Measurements from ENCODE around the gene NDFIP1. TPM values are rescaled to one million over a fixed set of nuclear protein-coding genes. Genes with fewer than 3 reads are reported as not detected.

Gene NDFIP1
- polyA plus RNA-seq, 1 donor (not counting 4 experiments of a cell fraction or from before 2014, with no cell fraction given), result 38.2 TPM

- Histone ChIP-seq H3K9me3 (ENCODE audit: control insufficient read depth, low read depth, low read length) (no peaks in the 10 kb centered on the region), H4K20me1 (ENCODE audit: control insufficient read depth, extremely low read depth, insufficient read depth, low read length) (no peaks in the 10 kb centered on the region), H3K79me2 (ENCODE audit: control insufficient read depth, insufficient read depth, low read length) (no peaks in the 10 kb centered on the region), H3K9ac (ENCODE audit: control insufficient read depth, extremely low read depth, insufficient read depth, low read length) (no peak overlapping the region), H3K36me3 (ENCODE audit: control insufficient read depth in 2 of 2, extremely low read depth in 1 of 2, insufficient read depth in 2 of 2, low read length in 2 of 2) (peaks cover 15% of the 10 kb centered on the region in 2 experiments), H3K27me3 (ENCODE audit: control insufficient read depth, extremely low read depth, insufficient read depth, low read length) (no peaks in the 10 kb centered on the region), H3K9me1 (ENCODE audit: control insufficient read depth, extremely low read depth, insufficient read depth, low read length) (no peaks in the 10 kb centered on the region), H3K4me1 (ENCODE audit: control insufficient read depth, extremely low read depth, insufficient read depth, low read length) (no peaks in the 10 kb centered on the region), H3K4me2 (ENCODE audit: control insufficient read depth, extremely low read depth, insufficient read depth, low read depth, low read length) (no peak overlapping the region), H3K27ac (ENCODE audit: control insufficient read depth, insufficient read depth, low read length) (no peak overlapping the region), H2AFZ (ENCODE audit: control insufficient read depth, low read length) (no peak overlapping the region), H3K4me3 (ENCODE audit: control insufficient read depth in 2 of 3, extremely low read depth in 1 of 3, insufficient read depth in 2 of 3, low read depth in 1 of 3, low read length in 3 of 3) (no peak overlapping the region)
- peak; percentile 77 for FAIRE-seq
- dilution Hi-C loops (cut with MboI; ENCODE audit: extremely low pct_ligation_motif_present, low sequenced_read_pairs), result no loop called here
- DNase-seq (ENCODE audit: low read depth, low spot score), result peak; percentile 23
- TF ChIP-seq EZH2 (IDR thresholded peaks at IDR 0.05; ENCODE audit: low read length), result no peak
- peak; percentile 58 to 77 (median 77) for TF ChIP-seq CTCF (optimal IDR thresholded peaks at IDR 0.05 in 1 of 3, IDR thresholded peaks at IDR 0.05 in 1 of 3, conservative IDR thresholded peaks at IDR 0.05 in 1 of 3; ENCODE audit: extremely low read depth in 1 of 3, insufficient read depth in 2 of 3, low read length in 3 of 3)
These were observed 36.7 kb downstream of the NDFIP1 start for GRCh38 chr5:142145106-142145900.

- dilution Hi-C loops (cut with MboI; ENCODE audit: extremely low pct_ligation_motif_present, low sequenced_read_pairs), result no loop called here
- H3K9ac ChIP-seq (ENCODE audit: control insufficient read depth, extremely low read depth, insufficient read depth, low read length), result no peak overlapping the region
- DNase-seq (ENCODE audit: low read depth, low spot score) (no peak), FAIRE-seq (no peak)
- no peaks in the 10 kb centered on the region for H3K4me1 ChIP-seq (ENCODE audit: control insufficient read depth, extremely low read depth, insufficient read depth, low read length)
- TF ChIP-seq CTCF (optimal IDR thresholded peaks at IDR 0.05 in 1 of 3, IDR thresholded peaks at IDR 0.05 in 1 of 3, conservative IDR thresholded peaks at IDR 0.05 in 1 of 3; ENCODE audit: extremely low read depth in 1 of 3, insufficient read depth in 2 of 3, low read length in 3 of 3), result no peak
- no peak for TF ChIP-seq EZH2 (IDR thresholded peaks at IDR 0.05; ENCODE audit: low read length)
- H3K4me3 ChIP-seq (ENCODE audit: control insufficient read depth in 2 of 3, extremely low read depth in 1 of 3, insufficient read depth in 2 of 3, low read depth in 1 of 3, low read length in 3 of 3), result no peak overlapping the region
- H3K79me2 ChIP-seq (ENCODE audit: control insufficient read depth, insufficient read depth, low read length), result no peaks in the 10 kb centered on the region
- peaks cover 6 to 16% of the 10 kb centered on the region in 2 experiments for H3K36me3 ChIP-seq (ENCODE audit: control insufficient read depth in 2 of 2, extremely low read depth in 1 of 2, insufficient read depth in 2 of 2, low read length in 2 of 2)
- no peak overlapping the region for H3K27ac ChIP-seq (ENCODE audit: control insufficient read depth, insufficient read depth, low read length)
- no peaks in the 10 kb centered on the region for H3K9me3 ChIP-seq (ENCODE audit: control insufficient read depth, low read depth, low read length)
- no peak overlapping the region for H2AFZ ChIP-seq (ENCODE audit: control insufficient read depth, low read length)
- H4K20me1 ChIP-seq (ENCODE audit: control insufficient read depth, extremely low read depth, insufficient read depth, low read length), result no peaks in the 10 kb centered on the region
- H3K9me1 ChIP-seq (ENCODE audit: control insufficient read depth, extremely low read depth, insufficient read depth, low read length), result no peaks in the 10 kb centered on the region
- no peak overlapping the region for H3K4me2 ChIP-seq (ENCODE audit: control insufficient read depth, extremely low read depth, insufficient read depth, low read depth, low read length)
- no peaks in the 10 kb centered on the region for H3K27me3 ChIP-seq (ENCODE audit: control insufficient read depth, extremely low read depth, insufficient read depth, low read length)
These were observed 40.8 kb downstream of the NDFIP1 start for GRCh38 chr5:142149363-142149762.
